Panc1 (cell line): ENCODE results near the gene ORAI1. TPM values are rescaled to one million over a fixed set of nuclear protein-coding genes. Genes with fewer than 3 reads are reported as not detected.
"Not testable (repeated sequence)": the region's sequence is repeated elsewhere in the genome, so short reads cannot be mapped to it uniquely, and the experiment has no call there.

Source experiments
- ATAC-seq: fragments of 200-7000 bp; cut with Tn5 transposase; 2 replicates; pipeline ENCODE4 v1.9.1; 2020; ENCODE audit warnings: mild to moderate bottlenecking, moderate library complexity
- BruUV-seq: library from RNA; stranded (reverse); fragments of 400-500 nt; replicated peaks from 2 replicates; lab custom pipeline; 2021; lab: Mats Ljungman, UMichigan
- CTCF ChIA-PET: fragments of 300-600 bp; sonication (Branson Sonifier 250); formaldehyde crosslinking; loops from one replicate; lab custom pipeline; 2022; ENCODE audit warnings: antibody characterized with exemption; lab: Charles Lee
- POLR2A ChIA-PET: fragments of 300-600 bp; sonication (Branson Sonifier 250); formaldehyde crosslinking; loops from one replicate; lab custom pipeline; 2022; ENCODE audit warnings: antibody characterized with exemption; lab: Charles Lee
- DNase-seq: peaks from one replicate; pipeline ENCODE4 v3.0.0-alpha.2; 2010; ENCODE audit warnings: low read depth, low spot score
- H3K27ac ChIP-seq: 2 replicates; pipeline ENCODE4 v1.5.1; 2011; ENCODE audit warnings: mild to moderate bottlenecking, low read length, inconsistent platforms
- H3K27me3 ChIP-seq: fragments of 200-500 bp; sonication (Bioruptor generic); 2 replicates; pipeline ENCODE4 v1.6.0; 2014; ENCODE audit warnings: low read length, inconsistent platforms; ENCODE audit not compliant: control insufficient read depth, insufficient read depth
- H3K36me3 ChIP-seq: fragments of 200-500 bp; sonication (Bioruptor generic); 2 replicates; pipeline ENCODE4 v1.5.1; 2014; ENCODE audit warnings: inconsistent platforms, mild to moderate bottlenecking, low read length, moderate library complexity; ENCODE audit not compliant: control insufficient read depth, insufficient read depth
- H3K4me1 ChIP-seq: 2 replicates; pipeline ENCODE4 v1.5.1; 2011; ENCODE audit warnings: inconsistent platforms, mild to moderate bottlenecking, low read length, moderate library complexity; ENCODE audit not compliant: control insufficient read depth, insufficient read depth
- H3K4me3 ChIP-seq, 2 experiments: 2 replicates each; pipeline ENCODE4 v1.5.1; 2011 to 2012; ENCODE audit warnings: low read depth in 2 of 2, low read length in 2 of 2, mild to moderate bottlenecking in 2 of 2, inconsistent platforms in 1 of 2, moderate library complexity in 1 of 2
- H3K9me3 ChIP-seq: fragments of 200-500 bp; sonication (Bioruptor generic); 2 replicates; pipeline ENCODE4 v1.5.1; 2014; ENCODE audit warnings: low read depth, mild to moderate bottlenecking, inconsistent platforms, low read length, moderate library complexity; ENCODE audit not compliant: control insufficient read depth, insufficient read depth
- CTCF ChIP-seq: fragments of 450-650 bp; IDR thresholded peaks from 2 replicates; pipeline ENCODE4 v1.5.1; 2017; ENCODE audit warnings: mild to moderate bottlenecking
- POLR2AphosphoS5 ChIP-seq: IDR thresholded peaks from 2 replicates; pipeline ENCODE4 v1.6.1; 2012; ENCODE audit warnings: mild to moderate bottlenecking, low read depth, low read length, moderate library complexity
- SIN3A ChIP-seq: IDR thresholded peaks from 2 replicates; pipeline ENCODE4 v1.6.1; 2012; ENCODE audit warnings: low read depth, mild to moderate bottlenecking, low read length, moderate library complexity, borderline replicate concordance; ENCODE audit not compliant: insufficient read depth
- TCF7L2 ChIP-seq: IDR thresholded peaks from 2 replicates; pipeline ENCODE4 v1.6.1; 2011; ENCODE audit warnings: mild to moderate bottlenecking, low read depth, low read length, inconsistent platforms
- in situ Hi-C: cut with HindIII; loops from 2 replicates; pipeline ENCODE4 v1.10.0; 2016; ENCODE audit warnings: low sequenced_read_pairs, low pct_unique_long_range_greater_than_20kb
- intact Hi-C: fragments of 100-400 bp; cut with micrococcal nuclease; formaldehyde crosslinking; loops from one replicate; pipeline ENCODE4 v1.10.0; 2022; ENCODE audit not compliant: unreplicated experiment
- total RNA-seq: library from RNA; stranded (reverse); gene quantifications from one replicate; pipeline ENCODE4 v1.2.1, GENCODE V29; 2021; ENCODE audit not compliant: unreplicated experiment
- TF ChIP-seq, protein P1 (sequence below), 2 experiments: IDR thresholded peaks; 2 replicates each; pipeline ENCODE4 v1.6.1; 2011 to 2012; ENCODE audit warnings: low read depth in 2 of 2, control low read depth in 1 of 2, low read length in 1 of 2, mild to moderate bottlenecking in 1 of 2, moderate library complexity in 1 of 2; ENCODE audit not compliant: insufficient read depth in 1 of 2

ORAI1 gene
- total RNA-seq, 1 experiment from 2014 or later, result 36.7 TPM

- ChIA-PET CTCF (interaction anchor here (0.6 kb wide), 1 partner anchor 946 kb away, joined by 3 read pairs; no protein-coding TSS in a partner anchor), POLR2A (interaction anchor here (0.6 kb wide), 1 partner anchor 120 kb away, joined by 8 read pairs; no protein-coding TSS in a partner anchor)
- H3K27ac ChIP-seq, H3K4me1 ChIP-seq, DNase-seq, in situ Hi-C loops, H3K36me3 ChIP-seq, H3K27me3 ChIP-seq, ATAC-seq, H3K4me3 ChIP-seq, H3K9me3 ChIP-seq, intact Hi-C loops, BruUV-seq: not testable (repeated sequence)
These were observed 40.5 kb downstream of the ORAI1 start for GRCh38 chr12:121666829-121667228.

DNA sequence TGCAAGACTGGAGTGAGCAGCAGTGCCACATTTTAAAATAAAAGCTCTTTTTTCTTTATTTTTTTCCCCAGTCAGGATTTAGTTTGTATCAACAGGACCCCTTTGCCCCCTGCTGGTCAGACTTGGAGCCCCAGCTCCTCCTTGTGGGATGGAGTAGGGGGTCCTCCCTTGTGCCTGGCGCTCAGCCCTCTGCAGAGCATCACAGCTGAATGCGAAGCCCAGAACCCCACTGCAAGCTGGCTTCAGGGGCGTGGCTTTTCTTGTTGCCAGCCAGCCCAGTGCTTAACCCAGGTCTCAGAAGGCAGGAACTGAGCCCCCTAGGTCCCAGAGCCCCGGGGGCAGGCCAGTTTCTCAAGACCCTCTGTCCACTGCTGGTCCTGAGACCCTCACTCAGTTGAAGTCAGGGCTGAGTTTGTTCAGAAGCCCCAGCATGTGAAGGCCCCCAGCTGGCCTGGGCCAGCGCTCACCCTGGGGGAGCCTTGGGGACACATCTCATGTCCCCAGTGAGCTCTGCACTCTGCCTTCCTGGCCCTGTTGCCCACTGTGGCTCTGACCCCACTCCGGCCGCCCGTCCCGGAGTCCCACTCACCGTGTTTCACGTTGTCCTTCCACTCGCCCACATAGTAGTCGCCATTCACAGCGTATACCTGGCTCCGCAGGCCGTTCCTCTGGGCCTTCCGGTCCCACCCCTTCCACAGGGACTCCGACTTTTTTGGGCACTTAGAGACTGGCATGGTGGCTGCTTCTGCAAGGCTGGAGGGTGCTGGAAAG is 42.6 kb downstream of the ORAI1 start:
- peaks cover 12% of the 10 kb centered on the region for H3K4me1 ChIP-seq
- TF ChIP-seq, protein P1, sequence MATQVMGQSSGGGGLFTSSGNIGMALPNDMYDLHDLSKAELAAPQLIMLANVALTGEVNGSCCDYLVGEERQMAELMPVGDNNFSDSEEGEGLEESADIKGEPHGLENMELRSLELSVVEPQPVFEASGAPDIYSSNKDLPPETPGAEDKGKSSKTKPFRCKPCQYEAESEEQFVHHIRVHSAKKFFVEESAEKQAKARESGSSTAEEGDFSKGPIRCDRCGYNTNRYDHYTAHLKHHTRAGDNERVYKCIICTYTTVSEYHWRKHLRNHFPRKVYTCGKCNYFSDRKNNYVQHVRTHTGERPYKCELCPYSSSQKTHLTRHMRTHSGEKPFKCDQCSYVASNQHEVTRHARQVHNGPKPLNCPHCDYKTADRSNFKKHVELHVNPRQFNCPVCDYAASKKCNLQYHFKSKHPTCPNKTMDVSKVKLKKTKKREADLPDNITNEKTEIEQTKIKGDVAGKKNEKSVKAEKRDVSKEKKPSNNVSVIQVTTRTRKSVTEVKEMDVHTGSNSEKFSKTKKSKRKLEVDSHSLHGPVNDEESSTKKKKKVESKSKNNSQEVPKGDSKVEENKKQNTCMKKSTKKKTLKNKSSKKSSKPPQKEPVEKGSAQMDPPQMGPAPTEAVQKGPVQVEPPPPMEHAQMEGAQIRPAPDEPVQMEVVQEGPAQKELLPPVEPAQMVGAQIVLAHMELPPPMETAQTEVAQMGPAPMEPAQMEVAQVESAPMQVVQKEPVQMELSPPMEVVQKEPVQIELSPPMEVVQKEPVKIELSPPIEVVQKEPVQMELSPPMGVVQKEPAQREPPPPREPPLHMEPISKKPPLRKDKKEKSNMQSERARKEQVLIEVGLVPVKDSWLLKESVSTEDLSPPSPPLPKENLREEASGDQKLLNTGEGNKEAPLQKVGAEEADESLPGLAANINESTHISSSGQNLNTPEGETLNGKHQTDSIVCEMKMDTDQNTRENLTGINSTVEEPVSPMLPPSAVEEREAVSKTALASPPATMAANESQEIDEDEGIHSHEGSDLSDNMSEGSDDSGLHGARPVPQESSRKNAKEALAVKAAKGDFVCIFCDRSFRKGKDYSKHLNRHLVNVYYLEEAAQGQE (IDR thresholded peaks at IDR 0.05; ENCODE audit: insufficient read depth in 1 of 2, low read depth in 2 of 2, low read length in 1 of 2), result no peak
- TF ChIP-seq POLR2AphosphoS5 (no peak), SIN3A (no peak)
- DNase-seq (no peak), ATAC-seq (no peak)
- intact Hi-C loops (no loop called here), in situ Hi-C loops (no loop called here)
- no peaks in the 10 kb centered on the region for H3K36me3 ChIP-seq
- H3K27me3 ChIP-seq, result no peaks in the 10 kb centered on the region
- H3K9me3 ChIP-seq, result no peaks in the 10 kb centered on the region
- no peak overlapping the region for H3K27ac ChIP-seq
- no TSS peak for BruUV-seq
- ChIA-PET POLR2A (interaction anchor here (0.6 kb wide), 1 partner anchor 479 kb away, joined by 7 read pairs; no protein-coding TSS in a partner anchor), CTCF (interaction anchor here (0.6 to 1.9 kb wide), 6 partner anchors 12 to 116 kb away, joined by 3 to 27 read pairs (median 4); partner anchors contain the start of gene ORAI1)
- H3K4me3 ChIP-seq, result no peak overlapping the region

GRCh38 chr12:121669521-121669900 is 43.2 kb downstream of the ORAI1 start, which contains the start of gene MORN3:
Gene MORN3 (minus strand): TSS chr12:121669654. CDS start chr12:121669483, 171 bp downstream.
- no peaks in the 10 kb centered on the region for H3K27me3 ChIP-seq
- H3K9me3 ChIP-seq, result no peaks in the 10 kb centered on the region
- no peak for ATAC-seq
- TF ChIP-seq, protein P1 (IDR thresholded peaks at IDR 0.05; ENCODE audit: insufficient read depth in 1 of 2, low read depth in 2 of 2, low read length in 1 of 2), result no peak
- no peak for TF ChIP-seq POLR2AphosphoS5
- TF ChIP-seq TCF7L2, result no peak
- TF ChIP-seq CTCF, result no peak
- TF ChIP-seq SIN3A, result no peak
- in situ Hi-C loops, result no loop called here
- H3K27ac ChIP-seq, result no peak within 1 kb of the TSS
- CTCF ChIA-PET, result interaction anchor here (0.6 to 1.9 kb wide), 5 partner anchors 13 to 117 kb away, joined by 3 to 27 read pairs (median 3); partner anchors contain the start of gene ORAI1
- H3K4me3 ChIP-seq, result no peak within 1 kb of the TSS
- DNase-seq, result no peak
- intact Hi-C loops, result no loop called here
- BruUV-seq, result no TSS peak
- H3K4me1 ChIP-seq, result peaks cover 12% of the 10 kb centered on the region
- POLR2A ChIA-PET, result interaction anchor here (0.7 kb wide), 1 partner anchor 134 kb away, joined by 3 read pairs; no protein-coding TSS in a partner anchor
- H3K36me3 ChIP-seq, result no peaks in the 10 kb centered on the region
